ENCODE measurements around the gene DES. TPM values are rescaled to one million over a fixed set of nuclear protein-coding genes. Genes with fewer than 3 reads are reported as not detected.

Gene DES
- total RNA-seq, 2 donors from 2014 or later: 12.7 to 23.1 TPM

DNA sequence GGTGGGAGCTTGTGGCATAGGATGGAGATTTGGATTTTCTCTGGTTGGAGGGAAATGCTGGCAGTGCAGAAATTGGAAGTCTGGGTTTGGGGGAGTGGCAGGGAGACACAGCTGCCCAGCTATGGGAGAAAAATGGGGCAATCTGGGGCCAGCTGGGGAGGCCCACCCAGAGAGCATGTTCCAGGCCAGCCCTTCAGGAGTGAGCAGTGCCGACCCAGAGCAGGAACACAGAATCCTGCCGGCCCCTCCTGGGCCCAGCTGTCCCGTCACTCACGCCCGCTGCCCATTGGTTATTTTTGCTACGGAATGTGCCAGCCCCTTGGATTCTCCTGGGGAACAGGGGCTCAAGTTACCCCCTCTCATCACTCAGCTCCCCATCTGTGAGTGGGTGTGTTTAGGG is 21.3 kb downstream of the DES start:
- Histone ChIP-seq H3K4me3 (no peak overlapping the region), H3K27ac (no peak overlapping the region), H3K9me3 (no peaks in the 10 kb centered on the region), H3K27me3 (peaks cover 7 to 15% of the 10 kb centered on the region in 2 donors), H3K4me1 (peaks cover 15% of the 10 kb centered on the region), H3K36me3 (replicated peaks in 1 of 2; ENCODE audit: insufficient read depth in 1 of 2, low read depth in 2 of 2) (no peaks in the 10 kb centered on the region)
- ATAC-seq (no peak), DNase-seq (no peak)
- intact Hi-C loops (cut with DNase I): no loop called here
- TF ChIP-seq, protein P1, sequence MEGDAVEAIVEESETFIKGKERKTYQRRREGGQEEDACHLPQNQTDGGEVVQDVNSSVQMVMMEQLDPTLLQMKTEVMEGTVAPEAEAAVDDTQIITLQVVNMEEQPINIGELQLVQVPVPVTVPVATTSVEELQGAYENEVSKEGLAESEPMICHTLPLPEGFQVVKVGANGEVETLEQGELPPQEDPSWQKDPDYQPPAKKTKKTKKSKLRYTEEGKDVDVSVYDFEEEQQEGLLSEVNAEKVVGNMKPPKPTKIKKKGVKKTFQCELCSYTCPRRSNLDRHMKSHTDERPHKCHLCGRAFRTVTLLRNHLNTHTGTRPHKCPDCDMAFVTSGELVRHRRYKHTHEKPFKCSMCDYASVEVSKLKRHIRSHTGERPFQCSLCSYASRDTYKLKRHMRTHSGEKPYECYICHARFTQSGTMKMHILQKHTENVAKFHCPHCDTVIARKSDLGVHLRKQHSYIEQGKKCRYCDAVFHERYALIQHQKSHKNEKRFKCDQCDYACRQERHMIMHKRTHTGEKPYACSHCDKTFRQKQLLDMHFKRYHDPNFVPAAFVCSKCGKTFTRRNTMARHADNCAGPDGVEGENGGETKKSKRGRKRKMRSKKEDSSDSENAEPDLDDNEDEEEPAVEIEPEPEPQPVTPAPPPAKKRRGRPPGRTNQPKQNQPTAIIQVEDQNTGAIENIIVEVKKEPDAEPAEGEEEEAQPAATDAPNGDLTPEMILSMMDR (IDR thresholded peaks at IDR 0.05): no peak
- no peak for TF ChIP-seq POLR2A (IDR thresholded peaks at IDR 0.05)
- WGBS, 2 donors: 76 to 77% methylated on average over 6 of the region's 6 CpGs

DNA sequence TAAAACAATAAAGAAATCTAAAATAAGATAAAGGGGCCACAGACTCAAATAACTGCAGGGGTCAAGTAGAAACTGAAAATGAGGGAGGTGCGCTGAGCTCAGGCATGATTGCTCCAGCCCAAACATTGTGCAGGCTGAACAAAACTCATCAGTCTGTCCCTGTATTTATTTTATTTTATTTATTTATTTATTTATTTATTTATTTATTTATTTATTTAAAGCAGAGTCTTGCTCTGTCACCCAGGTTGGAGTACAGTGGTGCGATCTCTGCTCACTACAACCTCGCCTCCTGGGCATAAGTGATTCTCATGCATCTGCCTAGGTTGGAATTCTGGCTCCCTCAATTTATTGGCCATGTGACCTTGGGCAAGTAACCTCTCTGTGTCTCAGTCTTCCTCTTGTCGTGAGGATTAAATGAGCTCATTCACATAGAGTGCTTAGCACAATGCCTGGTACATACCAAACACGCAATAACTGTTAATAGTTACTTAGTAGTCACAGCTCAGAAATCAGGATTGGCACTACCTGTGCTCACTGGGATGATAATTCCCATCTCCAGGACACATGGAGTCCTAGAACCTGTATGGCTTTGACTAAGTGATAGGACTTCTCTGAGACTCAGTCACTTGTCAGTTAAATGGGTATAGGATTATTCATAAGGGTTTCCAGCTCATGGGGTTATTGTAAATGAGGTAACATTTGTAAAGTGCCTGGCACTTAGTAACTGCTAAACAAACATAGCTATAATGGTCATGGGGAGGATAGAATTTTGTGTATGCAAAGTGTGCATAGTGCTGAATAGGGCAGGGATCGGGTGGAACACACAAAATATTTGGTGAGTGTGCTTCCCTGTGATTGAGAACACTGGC is 22.4 kb downstream of the DES start:
- Histone ChIP-seq H3K27ac (no peak overlapping the region), H3K27me3 (peaks cover 0 to 4% of the 10 kb centered on the region in 2 donors), H3K4me3 (no peak overlapping the region), H3K9me3 (no peaks in the 10 kb centered on the region), H3K4me1 (peaks cover 7% of the 10 kb centered on the region), H3K36me3 (replicated peaks in 1 of 2; ENCODE audit: insufficient read depth in 1 of 2, low read depth in 2 of 2) (no peaks in the 10 kb centered on the region)
- intact Hi-C loops (cut with DNase I): no loop called here
- no peak for TF ChIP-seq POLR2A (IDR thresholded peaks at IDR 0.05)
- TF ChIP-seq, protein P1 (IDR thresholded peaks at IDR 0.05): no peak
- DNase-seq: no peak
- no peak for ATAC-seq
- WGBS, 2 donors: 63 to 67% methylated on average over 6 of the region's 6 CpGs

DNA sequence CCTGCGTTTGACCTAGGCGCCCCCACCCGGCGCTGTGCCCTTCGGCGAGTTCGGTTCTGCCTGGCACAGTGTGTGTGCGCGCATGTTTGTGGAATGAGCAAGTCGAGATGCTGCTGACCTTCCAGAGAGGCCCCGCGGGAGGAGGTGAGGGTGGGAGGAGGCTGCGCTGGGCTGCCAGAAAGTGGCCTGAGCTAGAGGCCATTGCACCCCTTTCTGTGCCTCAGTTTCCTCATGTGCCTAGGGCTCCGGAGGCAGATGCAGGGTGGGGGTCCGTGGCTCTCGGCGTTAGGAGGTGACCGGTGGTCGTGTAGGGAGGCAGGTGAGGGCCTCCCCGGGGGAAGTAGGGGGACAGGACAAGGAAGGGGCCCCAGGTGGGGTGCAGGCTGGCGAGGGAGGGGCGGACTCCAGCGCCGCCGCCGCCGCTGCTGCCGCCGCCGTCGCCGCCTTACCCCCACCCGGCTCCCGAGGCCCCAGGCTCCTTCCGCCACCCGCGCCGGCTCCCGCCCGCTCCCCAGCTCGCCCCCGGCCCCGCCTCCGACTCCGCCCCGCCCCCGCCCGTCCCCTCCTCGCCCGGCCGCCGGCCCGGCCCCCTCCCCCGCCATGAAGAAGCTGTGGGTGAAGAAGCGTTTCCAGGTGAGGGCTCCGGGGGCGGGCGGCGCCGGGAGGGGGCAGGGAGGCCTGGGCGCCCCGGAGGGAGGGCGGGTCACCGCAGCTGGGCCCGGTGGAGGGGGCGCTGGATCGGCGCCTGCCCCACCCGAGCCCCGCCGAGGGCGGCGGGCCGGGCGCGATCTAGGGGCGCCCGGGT is 23.5 kb downstream of the DES start:
- ATAC-seq (peak; percentile 72), DNase-seq (peak; percentile 44 to 62 (median 52))
- TF ChIP-seq, protein P1 (IDR thresholded peaks at IDR 0.05): no peak
- TF ChIP-seq POLR2A (IDR thresholded peaks at IDR 0.05): no peak
- H3K27ac ChIP-seq: peak overlapping the region in 1 of 4 donors; percentile 21
- H3K27me3 ChIP-seq: peaks cover 0 to 3% of the 10 kb centered on the region in 2 donors
- WGBS, 2 donors: 1 to 2% methylated on average over 16 to 57 of the region's 78 CpGs
- H3K4me1 ChIP-seq: peaks cover 7% of the 10 kb centered on the region
- no peaks in the 10 kb centered on the region for H3K9me3 ChIP-seq
- no peaks in the 10 kb centered on the region for H3K36me3 ChIP-seq (replicated peaks in 1 of 2; ENCODE audit: insufficient read depth in 1 of 2, low read depth in 2 of 2)
- intact Hi-C loops (cut with DNase I): no loop called here
- peak overlapping the region in 1 of 2 donors; percentile 8 for H3K4me3 ChIP-seq

DNA sequence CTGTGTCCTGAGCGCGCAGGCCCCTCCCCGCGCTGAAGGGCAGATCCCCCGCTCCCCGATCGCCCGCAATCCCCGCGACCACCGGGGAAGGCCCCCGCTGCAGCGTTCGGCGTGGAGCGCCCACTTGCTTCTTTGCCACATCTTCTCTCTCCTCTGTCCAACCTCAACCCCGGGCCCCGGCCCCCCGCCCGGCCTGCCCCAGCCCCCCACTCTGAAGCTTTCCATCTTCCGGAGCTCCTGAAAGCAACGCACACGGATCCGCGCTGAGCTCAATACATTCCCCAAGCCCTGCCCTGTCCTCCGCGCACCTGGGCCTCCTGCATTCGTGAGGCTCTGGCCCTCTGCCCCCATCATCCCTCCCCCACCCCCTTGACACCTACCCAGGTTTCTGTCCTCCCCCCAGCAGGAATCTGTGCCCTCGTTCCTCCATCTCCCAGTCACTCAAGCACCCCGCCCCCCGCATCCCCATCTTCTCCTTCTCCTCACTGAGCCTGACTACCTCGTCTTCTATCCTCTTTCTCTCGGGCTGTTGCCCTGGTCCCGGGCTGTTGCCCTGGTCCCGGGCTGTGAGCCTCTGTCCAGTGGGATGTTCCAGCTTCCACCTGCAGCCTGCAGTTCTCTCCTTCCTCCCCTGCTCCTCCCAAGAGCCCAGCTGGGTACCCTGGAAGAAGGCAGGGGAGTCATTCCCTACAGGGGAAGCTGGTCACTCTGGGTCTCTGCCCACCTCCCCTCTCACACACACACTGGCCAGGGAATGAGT is 24.3 kb downstream of the DES start:
- Histone ChIP-seq H3K4me3 (no peak overlapping the region), H3K9me3 (no peaks in the 10 kb centered on the region), H3K4me1 (peaks cover 7% of the 10 kb centered on the region), H3K36me3 (replicated peaks in 1 of 2; ENCODE audit: insufficient read depth in 1 of 2, low read depth in 2 of 2) (no peaks in the 10 kb centered on the region), H3K27me3 (peaks cover 0 to 3% of the 10 kb centered on the region in 2 donors), H3K27ac (peak overlapping the region in 1 of 4 donors; percentile 21)
- WGBS, 2 donors: 9 to 18% methylated on average over 15 to 35 of the region's 35 CpGs
- no peak for DNase-seq
- no peak for ATAC-seq
- intact Hi-C loops (cut with DNase I): no loop called here
- TF ChIP-seq, protein P1 (IDR thresholded peaks at IDR 0.05): no peak
- no peak for TF ChIP-seq POLR2A (IDR thresholded peaks at IDR 0.05)

All from body of pancreas (tissue), 4 donors.